HL-60 (cell line): ENCODE data around the gene P3H2.

Experiments used
- POLR2AphosphoS5 ChIP-seq: IDR thresholded peaks from 2 replicates; pipeline ENCODE4 v1.6.1; 2012; ENCODE audit warnings: low read depth
- TF ChIP-seq, protein P1 (sequence below): IDR thresholded peaks from one replicate; pipeline ENCODE4 v1.5.1; 2011; ENCODE audit warnings: low read length, control low read depth, inconsistent platforms; ENCODE audit not compliant: insufficient read depth

- TF ChIP-seq, protein P1, sequence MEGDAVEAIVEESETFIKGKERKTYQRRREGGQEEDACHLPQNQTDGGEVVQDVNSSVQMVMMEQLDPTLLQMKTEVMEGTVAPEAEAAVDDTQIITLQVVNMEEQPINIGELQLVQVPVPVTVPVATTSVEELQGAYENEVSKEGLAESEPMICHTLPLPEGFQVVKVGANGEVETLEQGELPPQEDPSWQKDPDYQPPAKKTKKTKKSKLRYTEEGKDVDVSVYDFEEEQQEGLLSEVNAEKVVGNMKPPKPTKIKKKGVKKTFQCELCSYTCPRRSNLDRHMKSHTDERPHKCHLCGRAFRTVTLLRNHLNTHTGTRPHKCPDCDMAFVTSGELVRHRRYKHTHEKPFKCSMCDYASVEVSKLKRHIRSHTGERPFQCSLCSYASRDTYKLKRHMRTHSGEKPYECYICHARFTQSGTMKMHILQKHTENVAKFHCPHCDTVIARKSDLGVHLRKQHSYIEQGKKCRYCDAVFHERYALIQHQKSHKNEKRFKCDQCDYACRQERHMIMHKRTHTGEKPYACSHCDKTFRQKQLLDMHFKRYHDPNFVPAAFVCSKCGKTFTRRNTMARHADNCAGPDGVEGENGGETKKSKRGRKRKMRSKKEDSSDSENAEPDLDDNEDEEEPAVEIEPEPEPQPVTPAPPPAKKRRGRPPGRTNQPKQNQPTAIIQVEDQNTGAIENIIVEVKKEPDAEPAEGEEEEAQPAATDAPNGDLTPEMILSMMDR, result no peak
- no peak for TF ChIP-seq POLR2AphosphoS5
Measured at GRCh38 chr3:189977174-189977573, 143.5 kb downstream of the P3H2 start.
